BE2C (cell line): Measurements from ENCODE around the gene KRTAP10-11.
"Not testable (repeated sequence)": the region's sequence is repeated elsewhere in the genome, so short reads cannot be mapped to it uniquely, and the experiment has no call there.

Source experiments
- DNase-seq: peaks from one replicate; pipeline ENCODE4 v3.0.0-alpha.2; 2020
- H3K27me3 ChIP-seq: fragments of 250-450 bp; sonication (Bioruptor Pico); 2 replicates; pipeline ENCODE4 v1.5.1; 2020; ENCODE audit warnings: mild to moderate bottlenecking
- H3K36me3 ChIP-seq: fragments of 250-450 bp; sonication (Bioruptor Pico); 2 replicates; pipeline ENCODE4 v1.5.1; 2020; ENCODE audit warnings: mild to moderate bottlenecking
- H3K4me1 ChIP-seq: fragments of 250-450 bp; sonication (Bioruptor Pico); 2 replicates; pipeline ENCODE4 v1.5.1; 2020
- H3K4me3 ChIP-seq: 2 replicates; pipeline ENCODE4 v1.5.1; 2011; ENCODE audit warnings: low read depth, low read length
- H3K9me3 ChIP-seq: fragments of 250-450 bp; sonication (Bioruptor Pico); 2 replicates; pipeline ENCODE4 v1.5.1; 2020
- TF ChIP-seq, protein P1 (sequence below): IDR thresholded peaks from 2 replicates; pipeline ENCODE4 v1.5.1; 2012; ENCODE audit warnings: mild to moderate bottlenecking, low read depth, low read length

KRTAP10-11 gene

DNA sequence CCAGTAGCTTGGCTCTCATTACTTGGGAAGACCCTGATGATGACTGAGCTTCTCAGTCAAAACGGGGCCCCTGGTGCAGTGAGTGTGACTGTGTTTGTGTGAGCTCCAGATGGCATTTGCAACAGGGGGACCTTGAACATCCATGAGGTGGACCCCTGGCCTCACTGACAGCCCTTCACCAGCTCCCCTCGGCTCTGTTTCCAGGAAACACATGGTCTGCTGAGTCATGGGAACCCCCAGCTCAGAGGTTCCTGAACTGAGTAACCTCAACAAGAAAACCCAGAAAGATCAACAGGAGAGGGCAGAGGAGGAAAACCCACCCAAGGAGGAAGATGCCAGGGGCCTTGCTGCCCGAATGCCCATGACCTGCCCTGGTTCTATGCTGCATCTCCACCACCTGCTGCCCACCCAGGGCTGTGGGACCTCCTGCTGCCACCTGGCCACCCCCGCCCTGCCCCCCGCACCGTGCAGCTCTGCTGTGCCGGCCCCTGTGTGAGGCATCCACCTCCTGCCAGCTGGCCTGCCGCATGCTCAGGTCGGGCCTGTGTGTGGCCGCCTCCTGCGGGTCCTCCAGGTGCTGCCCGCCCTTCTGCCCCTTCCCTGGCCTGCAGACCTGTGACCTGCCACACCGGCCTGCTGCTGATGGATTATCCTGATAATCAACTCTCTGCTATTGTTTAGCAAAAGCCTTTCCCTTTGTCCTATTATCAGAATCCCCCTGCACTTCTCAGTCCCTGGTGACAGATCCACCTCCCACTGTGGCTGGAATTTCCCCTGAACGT is 40.0 kb downstream of the KRTAP10-11 start:
- Histone ChIP-seq H3K36me3 (no peaks in the 10 kb centered on the region), H3K27me3 (peaks cover 70% of the 10 kb centered on the region), H3K9me3 (no peaks in the 10 kb centered on the region), H3K4me3 (no peak overlapping the region), H3K4me1 (no peaks in the 10 kb centered on the region)
- DNase-seq, result no peak
- TF ChIP-seq, protein P1, sequence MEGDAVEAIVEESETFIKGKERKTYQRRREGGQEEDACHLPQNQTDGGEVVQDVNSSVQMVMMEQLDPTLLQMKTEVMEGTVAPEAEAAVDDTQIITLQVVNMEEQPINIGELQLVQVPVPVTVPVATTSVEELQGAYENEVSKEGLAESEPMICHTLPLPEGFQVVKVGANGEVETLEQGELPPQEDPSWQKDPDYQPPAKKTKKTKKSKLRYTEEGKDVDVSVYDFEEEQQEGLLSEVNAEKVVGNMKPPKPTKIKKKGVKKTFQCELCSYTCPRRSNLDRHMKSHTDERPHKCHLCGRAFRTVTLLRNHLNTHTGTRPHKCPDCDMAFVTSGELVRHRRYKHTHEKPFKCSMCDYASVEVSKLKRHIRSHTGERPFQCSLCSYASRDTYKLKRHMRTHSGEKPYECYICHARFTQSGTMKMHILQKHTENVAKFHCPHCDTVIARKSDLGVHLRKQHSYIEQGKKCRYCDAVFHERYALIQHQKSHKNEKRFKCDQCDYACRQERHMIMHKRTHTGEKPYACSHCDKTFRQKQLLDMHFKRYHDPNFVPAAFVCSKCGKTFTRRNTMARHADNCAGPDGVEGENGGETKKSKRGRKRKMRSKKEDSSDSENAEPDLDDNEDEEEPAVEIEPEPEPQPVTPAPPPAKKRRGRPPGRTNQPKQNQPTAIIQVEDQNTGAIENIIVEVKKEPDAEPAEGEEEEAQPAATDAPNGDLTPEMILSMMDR, result no peak

DNA sequence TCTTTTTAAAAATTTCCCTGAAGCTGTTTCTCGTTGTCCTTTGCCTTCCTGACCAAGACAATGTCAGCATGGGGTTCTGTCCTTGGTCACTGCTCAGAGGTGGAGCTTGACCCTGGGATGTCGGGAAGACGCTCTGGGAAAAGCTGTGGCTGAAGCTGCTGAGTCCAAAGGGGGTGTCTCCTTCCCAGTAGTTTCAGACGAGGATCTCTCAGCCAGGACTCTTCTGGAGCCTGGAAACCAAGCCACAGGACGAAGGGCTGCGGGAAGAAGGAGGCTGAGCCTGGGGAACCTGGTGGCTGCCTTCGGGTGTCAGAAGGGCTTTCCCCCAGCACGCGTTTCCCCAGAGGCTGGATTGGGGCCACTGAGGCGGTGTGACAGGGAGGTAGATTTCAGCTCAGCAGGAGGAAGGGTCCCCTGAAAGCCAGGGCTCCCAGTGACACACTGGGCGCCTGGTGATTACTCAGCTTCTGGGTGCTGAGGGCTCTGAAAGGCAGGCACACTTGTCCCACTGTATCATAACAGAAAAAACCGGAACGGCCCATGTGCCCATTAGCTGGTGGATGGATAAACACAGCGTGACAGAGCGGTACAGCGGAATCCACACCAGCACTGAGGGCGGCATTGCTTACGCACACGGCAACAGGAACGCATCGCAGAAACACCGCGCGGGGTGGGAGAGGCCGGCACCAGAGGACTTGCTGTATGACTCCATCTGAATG is 40.8 kb downstream of the KRTAP10-11 start:
- Histone ChIP-seq H3K27me3 (peaks cover 68% of the 10 kb centered on the region), H3K4me1 (no peaks in the 10 kb centered on the region), H3K4me3 (no peak overlapping the region), H3K36me3 (no peaks in the 10 kb centered on the region), H3K9me3 (no peaks in the 10 kb centered on the region)
- no peak for DNase-seq
- TF ChIP-seq, protein P1, result no peak

DNA sequence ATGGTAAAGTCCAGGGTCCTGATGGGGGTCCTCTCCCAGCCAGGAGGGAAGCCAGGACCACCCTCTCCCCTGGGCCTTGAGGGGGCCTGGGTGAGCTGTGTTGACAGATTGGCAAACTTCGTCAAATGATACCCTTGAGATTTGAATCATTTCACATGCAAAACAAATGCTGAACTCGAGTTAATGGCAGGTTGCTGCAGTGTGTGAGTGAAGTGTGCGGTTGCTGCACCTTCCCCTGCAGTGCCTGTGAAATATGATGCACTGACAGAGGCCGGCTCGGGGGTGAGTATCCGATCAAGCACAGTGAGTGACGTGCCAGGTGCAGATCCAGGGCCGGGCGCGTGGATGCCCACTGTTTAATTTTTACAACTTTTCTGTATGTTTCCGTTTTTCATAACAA is 41.5 kb downstream of the KRTAP10-11 start:
- H3K4me3 ChIP-seq, result no peak overlapping the region
- H3K36me3 ChIP-seq, result no peaks in the 10 kb centered on the region
- no peaks in the 10 kb centered on the region for H3K9me3 ChIP-seq
- no peaks in the 10 kb centered on the region for H3K4me1 ChIP-seq
- TF ChIP-seq, protein P1, result no peak
- peaks cover 61% of the 10 kb centered on the region for H3K27me3 ChIP-seq
- no peak for DNase-seq

DNA sequence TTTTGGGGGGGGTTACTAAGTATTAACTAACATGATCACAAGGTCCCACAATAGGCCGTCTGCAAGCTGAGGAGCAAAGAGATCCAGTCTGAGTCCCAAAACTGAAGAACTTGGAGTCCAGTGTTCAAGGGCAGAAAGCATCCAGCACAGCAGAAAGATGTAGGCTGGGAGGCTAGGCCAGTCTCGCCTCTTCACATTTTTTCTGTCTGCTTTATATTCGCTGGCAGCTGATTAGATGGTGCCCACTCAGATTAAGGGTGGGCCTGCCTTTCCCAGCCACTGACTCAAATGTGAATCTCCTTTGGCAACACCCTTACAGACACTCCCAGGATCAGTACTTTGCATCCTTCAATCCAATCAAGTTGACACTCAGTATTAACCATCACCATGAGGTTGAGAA is 43.5 kb downstream of the KRTAP10-11 start:
- H3K4me3 ChIP-seq, DNase-seq, H3K36me3 ChIP-seq, H3K9me3 ChIP-seq, H3K4me1 ChIP-seq: not testable (repeated sequence)
- peaks cover 53% of the 10 kb centered on the region for H3K27me3 ChIP-seq

DNA sequence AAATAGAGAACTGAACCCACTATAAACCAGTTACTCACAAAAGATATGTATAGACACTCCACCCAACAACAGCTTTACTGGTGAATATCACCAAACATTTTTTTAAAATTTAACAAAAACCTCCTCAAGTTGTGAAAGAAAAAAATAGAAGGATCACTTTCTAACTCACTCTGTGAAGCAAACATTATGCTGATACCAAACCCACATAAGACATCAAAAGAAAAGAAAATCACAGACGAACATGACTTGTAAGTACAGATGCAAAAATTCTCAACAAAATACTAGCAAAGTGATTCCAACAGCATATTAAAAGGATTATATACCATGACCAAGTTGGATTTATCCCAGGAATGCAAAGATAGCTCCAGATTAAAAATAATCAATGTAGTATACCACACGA is 45.5 kb downstream of the KRTAP10-11 start:
- H3K4me3 ChIP-seq, result no peak overlapping the region
- TF ChIP-seq, protein P1, result no peak
- H3K27me3 ChIP-seq, result peaks cover 67% of the 10 kb centered on the region
- no peak for DNase-seq
- no peaks in the 10 kb centered on the region for H3K9me3 ChIP-seq
- no peaks in the 10 kb centered on the region for H3K4me1 ChIP-seq
- H3K36me3 ChIP-seq, result no peaks in the 10 kb centered on the region

DNA sequence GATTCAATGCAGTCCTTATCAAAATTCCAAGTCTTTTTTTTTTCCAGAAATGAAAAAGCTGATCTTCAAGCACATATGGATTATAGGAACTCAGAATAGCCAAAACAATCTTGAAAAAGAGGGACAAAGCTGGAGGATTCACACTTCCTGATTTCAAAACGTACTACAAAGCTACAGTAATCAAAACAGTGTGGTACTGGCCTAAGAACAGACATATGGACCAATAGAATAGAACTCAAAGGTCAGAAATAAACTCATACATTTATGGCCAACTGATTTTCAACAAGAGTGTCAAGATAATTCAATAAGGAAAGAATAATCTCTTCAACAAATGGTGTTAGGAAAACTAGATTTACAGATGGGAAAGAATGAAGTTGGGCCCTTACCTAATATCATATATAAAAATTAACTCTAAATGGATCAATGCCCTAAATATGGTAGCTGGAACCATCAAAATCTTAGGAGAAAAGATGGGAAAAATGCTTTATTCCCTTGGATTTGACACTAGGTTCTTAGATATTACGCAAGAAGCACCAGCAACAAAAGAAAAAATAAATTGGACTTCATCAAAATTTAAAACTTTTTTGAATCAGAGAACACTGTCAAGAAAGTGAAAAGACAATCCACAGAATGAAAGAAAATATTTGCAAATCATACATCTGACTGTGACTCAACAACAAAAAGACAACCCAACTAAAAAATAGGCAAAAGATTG is 46.7 kb downstream of the KRTAP10-11 start:
- no peak overlapping the region for H3K4me3 ChIP-seq
- DNase-seq, result no peak
- TF ChIP-seq, protein P1, result no peak
- no peaks in the 10 kb centered on the region for H3K36me3 ChIP-seq
- peaks cover 68% of the 10 kb centered on the region for H3K27me3 ChIP-seq
- no peaks in the 10 kb centered on the region for H3K4me1 ChIP-seq
- no peaks in the 10 kb centered on the region for H3K9me3 ChIP-seq
